Ascending aorta (tissue), 2 donors: Measurements from ENCODE around the gene ENOX1. TPM values are rescaled to one million over a fixed set of nuclear protein-coding genes. Genes with fewer than 3 reads are reported as not detected.

ENCODE experiments used
- DNase-seq, 2 donors: peaks; one replicate each; pipeline ENCODE4 v3.0.0-alpha.2; 2019; ENCODE audit warnings: low spot score in 2 of 2
- H3K27ac ChIP-seq, 2 donors: fragments of 200-600 bp; sonication (generic); one replicate each; pipeline ENCODE4 v1.5.1; 2016 to 2017; ENCODE audit warnings: mild to moderate bottlenecking in 1 of 2
- H3K27me3 ChIP-seq: fragments of 200-600 bp; sonication (generic); one replicate; pipeline ENCODE4 v1.5.1; 2017
- H3K36me3 ChIP-seq, 2 donors: fragments of 200-600 bp; sonication (generic); one replicate each; pipeline ENCODE4 v1.5.1; 2016
- H3K4me1 ChIP-seq, 2 donors: fragments of 200-600 bp; sonication (generic); one replicate each; pipeline ENCODE4 v1.5.1; 2016 to 2017; ENCODE audit warnings: mild to moderate bottlenecking in 1 of 2
- H3K4me3 ChIP-seq, 2 donors: fragments of 200-600 bp; sonication (generic); one replicate each; pipeline ENCODE4 v1.5.1; 2016 to 2017; ENCODE audit warnings: mild to moderate bottlenecking in 1 of 2
- H3K9me3 ChIP-seq, 2 donors: fragments of 200-600 bp; sonication (generic); one replicate each; pipeline ENCODE4 v1.5.1; 2016
- CTCF ChIP-seq, 3 experiments: fragments of 200-600 bp in 2 of 3; fragments of 450-650 bp in 1 of 3; sonication (generic) in 2 of 3; IDR thresholded peaks; one replicate each; pipeline ENCODE4 v1.5.1; 2016 to 2019; ENCODE audit warnings: antibody characterized with exemption in 3 of 3, mild to moderate bottlenecking in 1 of 3, moderate library complexity in 1 of 3
- intact Hi-C: fragments of 100-400 bp; cut with DNase I; formaldehyde crosslinking; loops from one replicate; pipeline ENCODE4 v1.15.1; 2023
- total RNA-seq: library from RNA; depleted of rRNA; stranded (reverse); fragments of >200 nt; gene quantifications from one replicate; pipeline ENCODE4 v1.1.0, GENCODE V29; 2016

The ENOX1 gene
- total RNA-seq, 1 donor from 2014 or later, result 0.21 TPM

DNA sequence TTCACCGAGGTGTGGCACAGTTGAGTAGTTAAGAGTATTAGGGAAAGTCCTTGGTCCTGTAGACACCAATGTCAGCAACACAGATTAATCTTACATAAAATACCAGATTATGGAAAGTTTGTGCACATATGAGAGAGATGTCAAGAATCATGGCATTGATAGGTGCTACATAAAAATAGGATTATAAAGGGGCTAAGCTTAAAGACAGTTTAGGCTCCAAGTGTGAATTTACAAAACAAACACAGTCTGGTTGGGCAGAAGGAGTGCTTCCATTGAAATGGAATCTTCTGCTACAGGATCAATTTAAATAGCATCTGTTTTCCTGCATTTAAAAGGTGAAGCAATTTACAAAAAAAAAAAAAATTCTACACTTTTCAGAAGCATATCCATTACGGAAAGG lies 470.5 kb downstream of the ENOX1 start:
- no peaks in the 10 kb centered on the region for H3K36me3 ChIP-seq
- intact Hi-C loops, result no loop called here
- no peak for DNase-seq
- H3K27ac ChIP-seq, result no peak overlapping the region
- no peak for TF ChIP-seq CTCF (IDR thresholded peaks at IDR 0.05)
- H3K9me3 ChIP-seq, result no peaks in the 10 kb centered on the region
- no peaks in the 10 kb centered on the region for H3K4me1 ChIP-seq
- H3K27me3 ChIP-seq, result no peaks in the 10 kb centered on the region
- H3K4me3 ChIP-seq, result no peak overlapping the region

GRCh38 chr13:43315522-43315921 lies 471.2 kb downstream of the ENOX1 start:
- DNase-seq, result no peak
- H3K9me3 ChIP-seq, result no peaks in the 10 kb centered on the region
- no peak overlapping the region for H3K4me3 ChIP-seq
- no peaks in the 10 kb centered on the region for H3K4me1 ChIP-seq
- TF ChIP-seq CTCF (IDR thresholded peaks at IDR 0.05), result no peak
- H3K36me3 ChIP-seq, result no peaks in the 10 kb centered on the region
- no peak overlapping the region for H3K27ac ChIP-seq
- no peaks in the 10 kb centered on the region for H3K27me3 ChIP-seq
- intact Hi-C loops, result no loop called here

GRCh38 chr13:43309311-43309710 lies 477.5 kb downstream of the ENOX1 start:
- intact Hi-C loops, result no loop called here
- no peak for TF ChIP-seq CTCF (IDR thresholded peaks at IDR 0.05)
- Histone ChIP-seq H3K36me3 (no peaks in the 10 kb centered on the region), H3K4me1 (no peaks in the 10 kb centered on the region), H3K9me3 (no peaks in the 10 kb centered on the region), H3K27me3 (no peaks in the 10 kb centered on the region), H3K27ac (no peak overlapping the region), H3K4me3 (no peak overlapping the region)
- DNase-seq, result no peak

DNA sequence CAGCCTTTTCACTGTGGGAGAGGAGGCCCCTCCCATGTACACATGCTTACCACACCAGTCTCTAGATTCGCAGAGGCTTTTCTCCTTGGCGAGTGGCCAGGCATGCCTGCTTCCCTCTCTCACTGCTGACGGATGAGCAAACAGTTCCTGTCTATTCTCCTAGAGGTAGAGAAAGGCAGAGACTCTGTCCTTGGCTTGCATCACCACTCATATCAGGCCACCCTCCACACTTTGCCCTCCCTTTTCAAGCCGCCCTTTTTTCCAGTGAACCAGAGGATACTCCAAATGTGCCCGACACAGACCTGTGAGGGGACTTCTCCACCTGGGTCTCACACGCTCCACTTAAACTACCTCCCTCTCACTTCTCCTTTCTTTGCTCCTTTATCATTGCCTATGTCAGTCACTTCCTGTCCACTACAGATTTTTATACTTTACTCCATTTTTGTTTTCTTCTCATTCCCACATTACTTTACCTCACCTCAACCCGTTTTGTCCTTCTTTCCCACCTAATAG lies 478.8 kb downstream of the ENOX1 start:
- H3K9me3 ChIP-seq, result no peaks in the 10 kb centered on the region
- intact Hi-C loops, result no loop called here
- TF ChIP-seq CTCF (IDR thresholded peaks at IDR 0.05), result no peak
- H3K36me3 ChIP-seq, result no peaks in the 10 kb centered on the region
- no peaks in the 10 kb centered on the region for H3K27me3 ChIP-seq
- no peak overlapping the region for H3K4me3 ChIP-seq
- peaks cover 0 to 3% of the 10 kb centered on the region in 2 donors for H3K4me1 ChIP-seq
- peak; percentile 22 to 75 for DNase-seq
- no peak overlapping the region for H3K27ac ChIP-seq

DNA sequence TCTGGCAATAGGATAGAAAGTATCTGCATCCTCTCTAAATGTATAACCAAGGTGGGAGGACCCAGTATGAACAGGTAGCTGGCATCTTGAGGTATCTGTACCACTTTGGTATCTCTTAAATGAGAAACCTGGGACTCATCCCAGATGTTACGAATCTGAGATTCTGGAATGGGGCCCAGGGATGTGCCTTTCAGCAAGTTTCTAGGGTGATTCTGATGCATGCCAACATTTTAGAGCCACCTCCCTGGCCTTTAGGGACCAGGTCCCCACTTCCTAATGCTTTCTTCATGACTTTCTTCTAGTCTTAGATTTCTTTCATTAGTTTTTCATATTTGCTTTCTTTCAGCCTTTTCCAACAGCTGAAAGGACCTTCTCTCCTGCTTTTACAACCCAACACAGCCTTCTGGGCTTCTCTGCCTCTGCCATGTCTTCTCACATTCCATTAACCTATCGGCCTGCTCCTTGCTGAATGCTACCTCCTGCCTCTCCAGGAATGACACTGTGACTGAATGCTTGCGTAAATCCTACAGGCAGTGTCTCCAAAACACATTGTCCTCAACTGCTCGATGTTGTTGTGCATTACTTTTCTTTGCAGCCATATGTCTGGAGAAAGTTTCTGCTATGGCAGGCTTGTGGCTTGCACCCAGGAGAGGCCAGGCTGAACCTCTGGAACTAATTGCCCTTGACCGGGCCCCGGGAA lies 479.4 kb downstream of the ENOX1 start:
- intact Hi-C loops, result no loop called here
- no peak for DNase-seq
- no peak overlapping the region for H3K4me3 ChIP-seq
- H3K36me3 ChIP-seq, result no peaks in the 10 kb centered on the region
- H3K27ac ChIP-seq, result no peak overlapping the region
- TF ChIP-seq CTCF (IDR thresholded peaks at IDR 0.05), result no peak
- no peaks in the 10 kb centered on the region for H3K9me3 ChIP-seq
- peaks cover 0 to 3% of the 10 kb centered on the region in 2 donors for H3K4me1 ChIP-seq
- no peaks in the 10 kb centered on the region for H3K27me3 ChIP-seq
